Heart left ventricle (tissue), 13 donors: ENCODE results near the gene ZNF638.

Experiments used
- POLR2A ChIP-seq, 2 donors: fragments of 450-650 bp; IDR thresholded peaks; one replicate each; pipeline ENCODE4 v1.6.1; 2017; ENCODE audit warnings: antibody characterized with exemption in 2 of 2, mild to moderate bottlenecking in 2 of 2, moderate library complexity in 2 of 2
- TF ChIP-seq, protein P1 (sequence below), 12 donors: fragments of 200-600 bp; sonication (generic) in 4 of 12; IDR thresholded peaks; one replicate each; pipeline versions ENCODE4 v1.5.0 to v1.8.0; 2018 to 2022; ENCODE audit warnings: antibody characterized with exemption in 12 of 12, mild to moderate bottlenecking in 5 of 12
- donor health status: ischemic (EF 13 %, LVEDD 7.1; RV severe dilation, severe dysfunction).
- donor health status: DM: no; HTN: yes; CAD: no.
- donor health status: DM: no; HTN: no; CAD: no.
- donor health status: ischemic (EF 25% LVEDD 6.9; RV normal size, moderate dysfunction).
- donor health status: ischemic (EF 25% LVEDD 5.7; RV mildly dilated, moderate dysfunction).
- donor health status: ischemic (EF 35%, LVEDD 5.7; RV mildly dilated, moderate dysfunction).
- donor health status: nonischemic (EF 11% LVEDD 7.7; RV severe dilation, severe dysfunction).
- donor health status: DM: yes; HTN: yes; CAD: no.
- donor health status: PGD.
- donor health status: ischemic (EF 29% LVEDD 5.4; RV normal size, mild dysfunction).
- donor health status: nonischemic (EF 23%, LVEDD 6.1; RV moderate dilation, normal function).

DNA sequence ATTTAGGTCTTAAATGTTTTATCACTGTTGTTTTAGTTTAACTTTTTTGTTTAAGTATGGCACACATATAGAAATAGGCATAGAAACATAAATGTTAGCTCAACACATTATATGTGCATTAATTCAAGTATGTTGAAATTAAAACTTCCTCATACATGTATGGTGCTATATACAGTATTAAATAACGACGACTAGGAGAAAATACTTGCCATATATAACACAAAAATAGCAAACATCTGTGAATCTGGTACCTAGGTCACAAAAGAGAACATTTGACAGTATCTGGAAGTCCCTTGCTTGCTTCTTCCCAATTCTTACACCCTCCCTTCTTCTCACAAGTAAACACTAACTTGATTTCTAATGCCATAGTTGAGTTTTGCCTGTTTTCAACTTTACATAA lies 38.4 kb downstream of the ZNF638 start:
- TF ChIP-seq, protein P1, sequence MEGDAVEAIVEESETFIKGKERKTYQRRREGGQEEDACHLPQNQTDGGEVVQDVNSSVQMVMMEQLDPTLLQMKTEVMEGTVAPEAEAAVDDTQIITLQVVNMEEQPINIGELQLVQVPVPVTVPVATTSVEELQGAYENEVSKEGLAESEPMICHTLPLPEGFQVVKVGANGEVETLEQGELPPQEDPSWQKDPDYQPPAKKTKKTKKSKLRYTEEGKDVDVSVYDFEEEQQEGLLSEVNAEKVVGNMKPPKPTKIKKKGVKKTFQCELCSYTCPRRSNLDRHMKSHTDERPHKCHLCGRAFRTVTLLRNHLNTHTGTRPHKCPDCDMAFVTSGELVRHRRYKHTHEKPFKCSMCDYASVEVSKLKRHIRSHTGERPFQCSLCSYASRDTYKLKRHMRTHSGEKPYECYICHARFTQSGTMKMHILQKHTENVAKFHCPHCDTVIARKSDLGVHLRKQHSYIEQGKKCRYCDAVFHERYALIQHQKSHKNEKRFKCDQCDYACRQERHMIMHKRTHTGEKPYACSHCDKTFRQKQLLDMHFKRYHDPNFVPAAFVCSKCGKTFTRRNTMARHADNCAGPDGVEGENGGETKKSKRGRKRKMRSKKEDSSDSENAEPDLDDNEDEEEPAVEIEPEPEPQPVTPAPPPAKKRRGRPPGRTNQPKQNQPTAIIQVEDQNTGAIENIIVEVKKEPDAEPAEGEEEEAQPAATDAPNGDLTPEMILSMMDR (IDR thresholded peaks at IDR 0.05) = no peak
- TF ChIP-seq POLR2A (IDR thresholded peaks at IDR 0.05) = no peak
